Trophoblast cell (in vitro differentiated cells and primary cell): Measurements from ENCODE around the gene PLCH2.

Source experiments
- DNase-seq, 2 donors: peaks; one replicate each; pipeline ENCODE4 v3.0.0-alpha.2; 2016
- H2AFZ ChIP-seq: 2 replicates; pipeline ENCODE4 v1.6.1; 2013; ENCODE audit warnings: low read length, moderate library complexity, mild to moderate bottlenecking; ENCODE audit not compliant: insufficient read depth, poor library complexity
- H2AK5ac ChIP-seq: 2 replicates; pipeline ENCODE4 v1.6.1; 2013; ENCODE audit warnings: mild to moderate bottlenecking, low read length
- H2BK120ac ChIP-seq: 2 replicates; pipeline ENCODE4 v1.6.1; 2013; ENCODE audit warnings: low read length, mild to moderate bottlenecking, moderate library complexity; ENCODE audit not compliant: insufficient read depth, poor library complexity
- H2BK12ac ChIP-seq: 2 replicates; pipeline ENCODE4 v1.6.1; 2013; ENCODE audit warnings: mild to moderate bottlenecking, low read length, moderate library complexity
- H2BK5ac ChIP-seq: 2 replicates; pipeline ENCODE4 v1.6.1; 2013; ENCODE audit warnings: low read length, low read depth, moderate library complexity, mild to moderate bottlenecking; ENCODE audit not compliant: poor library complexity
- H3K14ac ChIP-seq: 2 replicates; pipeline ENCODE4 v1.6.1; 2013; ENCODE audit warnings: mild to moderate bottlenecking, low read length
- H3K18ac ChIP-seq: 2 replicates; pipeline ENCODE4 v1.6.1; 2013; ENCODE audit warnings: mild to moderate bottlenecking, low read length
- H3K23ac ChIP-seq: 2 replicates; pipeline ENCODE4 v1.6.1; 2013; ENCODE audit warnings: low read length
- H3K27ac ChIP-seq: 2 replicates; pipeline ENCODE4 v1.5.1; 2013; ENCODE audit warnings: low read depth, mild to moderate bottlenecking, inconsistent platforms, low read length, moderate library complexity
- H3K27me3 ChIP-seq: 2 replicates; pipeline ENCODE4 v1.6.1; 2013; ENCODE audit warnings: inconsistent platforms, mild to moderate bottlenecking, low read length, moderate library complexity; ENCODE audit not compliant: insufficient read depth
- H3K36me3 ChIP-seq, 2 experiments: 1 replicate in 1 of 2; 2 replicates in 1 of 2; pipeline ENCODE4 v1.6.1; 2013; ENCODE audit warnings: low read length in 2 of 2, mild to moderate bottlenecking in 2 of 2, moderate library complexity in 1 of 2; ENCODE audit not compliant: insufficient read depth in 2 of 2, control insufficient read depth in 1 of 2
- H3K4ac ChIP-seq: 2 replicates; pipeline ENCODE4 v1.6.1; 2013; ENCODE audit warnings: low read depth, mild to moderate bottlenecking, low read length, moderate library complexity
- H3K4me1 ChIP-seq, 2 experiments: 1 replicate in 1 of 2; 2 replicates in 1 of 2; pipeline ENCODE4 v1.6.1; 2013; ENCODE audit warnings: low read length in 2 of 2, mild to moderate bottlenecking in 2 of 2, moderate library complexity in 1 of 2; ENCODE audit not compliant: insufficient read depth in 2 of 2, control insufficient read depth in 1 of 2
- H3K4me2 ChIP-seq: 2 replicates; pipeline ENCODE4 v1.6.1; 2013; ENCODE audit warnings: inconsistent platforms, mild to moderate bottlenecking, low read length, moderate library complexity
- H3K4me3 ChIP-seq: 2 replicates; pipeline ENCODE4 v1.5.1; 2013; ENCODE audit warnings: mild to moderate bottlenecking, low read depth, low read length, inconsistent platforms
- H3K79me1 ChIP-seq: one replicate; pipeline ENCODE4 v1.6.1; 2013; ENCODE audit warnings: low read length
- H3K79me2 ChIP-seq: 2 replicates; pipeline ENCODE4 v1.6.1; 2013; ENCODE audit warnings: low read length, mild to moderate bottlenecking; ENCODE audit not compliant: control insufficient read depth, insufficient read depth, poor library complexity
- H3K9ac ChIP-seq: 2 replicates; pipeline ENCODE4 v1.6.1; 2013; ENCODE audit warnings: mild to moderate bottlenecking, low read length
- H3K9me3 ChIP-seq: 2 replicates; pipeline ENCODE4 v1.6.1; 2013; ENCODE audit warnings: low read depth, mild to moderate bottlenecking, control low read depth, inconsistent platforms, low read length; ENCODE audit not compliant: insufficient read depth
- H4K12ac ChIP-seq: 2 replicates; pipeline ENCODE4 v1.6.1; 2013; ENCODE audit warnings: low read depth, mild to moderate bottlenecking, low read length, moderate library complexity
- H4K8ac ChIP-seq: 2 replicates; pipeline ENCODE4 v1.6.1; 2013; ENCODE audit warnings: low read depth, mild to moderate bottlenecking, low read length, moderate library complexity
- H4K91ac ChIP-seq: one replicate; pipeline ENCODE4 v1.6.1; 2013; ENCODE audit warnings: low read depth, mild to moderate bottlenecking, low read length, moderate library complexity
- WGBS: extraction: QIAGEN DNeasy Blood & Tissue Kit; methylation state at CpG from one replicate; pipeline ENCODE4 v1.1.7; 2013; ENCODE audit warnings: missing lambda C conversion rate; ENCODE audit not compliant: insufficient read length, insufficient coverage; ENCODE audit errors: extremely low coverage; 5-methylcytosine and 5-hydroxymethylcytosine counted together

PLCH2 gene

GRCh38 chr1:2437617-2438016 lies 38.5 kb upstream of the PLCH2 start:
- no peak for DNase-seq
- Histone ChIP-seq H3K27ac (no peak overlapping the region), H3K14ac (no peak overlapping the region), H3K79me2 (no peaks in the 10 kb centered on the region), H2AK5ac (no peak overlapping the region), H2BK5ac (no peak overlapping the region), H2AFZ (no peak overlapping the region), H4K8ac (no peak overlapping the region), H4K12ac (no peak overlapping the region), H3K4me2 (no peak overlapping the region), H3K9ac (no peak overlapping the region), H3K79me1 (no peaks in the 10 kb centered on the region), H3K9me3 (peaks cover 2% of the 10 kb centered on the region), H3K18ac (no peak overlapping the region), H3K4me3 (no peak overlapping the region), H3K36me3 (no peaks in the 10 kb centered on the region), H3K27me3 (peaks cover 2% of the 10 kb centered on the region), H4K91ac (no peak overlapping the region), H3K4me1 (no peaks in the 10 kb centered on the region), H2BK120ac (no peak overlapping the region), H2BK12ac (no peak overlapping the region), H3K4ac (no peak overlapping the region), H3K23ac (peak overlapping the region; percentile 44)
- WGBS: no CpG with 5 or more reads among the region's 15 CpGs

DNA sequence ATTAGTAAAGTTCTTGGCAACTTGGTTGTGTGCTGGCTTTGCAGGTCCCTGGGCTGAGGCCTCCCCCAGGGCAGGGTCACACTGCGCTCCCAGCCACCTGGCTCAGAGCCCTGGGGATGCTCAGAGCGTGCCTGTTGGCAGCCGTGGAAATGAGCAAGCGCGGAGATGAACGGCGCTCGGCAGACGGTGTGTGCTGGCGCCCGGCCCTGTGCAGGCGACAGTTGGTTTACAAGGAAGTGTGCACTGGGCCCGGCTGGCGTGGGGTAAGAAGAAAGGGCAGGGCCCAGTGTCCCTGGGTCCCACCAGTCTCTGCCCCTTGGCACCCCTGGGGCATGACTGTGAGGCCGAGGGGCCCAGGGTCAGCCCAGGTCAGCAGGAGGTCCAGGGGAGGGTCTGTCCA lies 38.1 kb upstream of the PLCH2 start:
- Histone ChIP-seq H3K9me3 (peaks cover 4% of the 10 kb centered on the region), H3K27ac (no peak overlapping the region), H3K79me1 (no peaks in the 10 kb centered on the region), H3K4ac (no peak overlapping the region), H3K4me3 (no peak overlapping the region), H3K4me1 (no peaks in the 10 kb centered on the region), H3K14ac (no peak overlapping the region), H4K91ac (no peak overlapping the region), H3K36me3 (no peaks in the 10 kb centered on the region), H2BK12ac (no peak overlapping the region), H3K23ac (no peak overlapping the region), H3K79me2 (no peaks in the 10 kb centered on the region), H2AFZ (no peak overlapping the region), H4K12ac (no peak overlapping the region), H3K4me2 (no peak overlapping the region), H3K9ac (no peak overlapping the region), H4K8ac (no peak overlapping the region), H2BK5ac (no peak overlapping the region), H3K27me3 (peaks cover 6% of the 10 kb centered on the region), H2BK120ac (no peak overlapping the region), H2AK5ac (no peak overlapping the region), H3K18ac (no peak overlapping the region)
- no peak for DNase-seq
- no CpG with 5 or more reads among the region's 15 CpGs for WGBS

- no peak overlapping the region for H3K14ac ChIP-seq
- H2BK120ac ChIP-seq: no peak overlapping the region
- no peak overlapping the region for H2BK12ac ChIP-seq
- no peak overlapping the region for H3K18ac ChIP-seq
- no peak overlapping the region for H4K91ac ChIP-seq
- H3K23ac ChIP-seq: no peak overlapping the region
- no peak overlapping the region for H2AFZ ChIP-seq
- no CpG with 5 or more reads among the region's 14 CpGs for WGBS
- no peaks in the 10 kb centered on the region for H3K36me3 ChIP-seq
- no peak overlapping the region for H3K27ac ChIP-seq
- H3K9ac ChIP-seq: no peak overlapping the region
- peaks cover 9% of the 10 kb centered on the region for H3K27me3 ChIP-seq
- no peak overlapping the region for H2BK5ac ChIP-seq
- H3K4ac ChIP-seq: no peak overlapping the region
- H2AK5ac ChIP-seq: no peak overlapping the region
- no peaks in the 10 kb centered on the region for H3K4me1 ChIP-seq
- no peak for DNase-seq
- no peaks in the 10 kb centered on the region for H3K79me2 ChIP-seq
- H4K12ac ChIP-seq: no peak overlapping the region
- peaks cover 4% of the 10 kb centered on the region for H3K9me3 ChIP-seq
- H4K8ac ChIP-seq: no peak overlapping the region
- H3K4me2 ChIP-seq: no peak overlapping the region
- no peak overlapping the region for H3K4me3 ChIP-seq
- H3K79me1 ChIP-seq: no peaks in the 10 kb centered on the region
These were observed 37.4 kb upstream of the PLCH2 start for GRCh38 chr1:2438641-2439040.

DNA sequence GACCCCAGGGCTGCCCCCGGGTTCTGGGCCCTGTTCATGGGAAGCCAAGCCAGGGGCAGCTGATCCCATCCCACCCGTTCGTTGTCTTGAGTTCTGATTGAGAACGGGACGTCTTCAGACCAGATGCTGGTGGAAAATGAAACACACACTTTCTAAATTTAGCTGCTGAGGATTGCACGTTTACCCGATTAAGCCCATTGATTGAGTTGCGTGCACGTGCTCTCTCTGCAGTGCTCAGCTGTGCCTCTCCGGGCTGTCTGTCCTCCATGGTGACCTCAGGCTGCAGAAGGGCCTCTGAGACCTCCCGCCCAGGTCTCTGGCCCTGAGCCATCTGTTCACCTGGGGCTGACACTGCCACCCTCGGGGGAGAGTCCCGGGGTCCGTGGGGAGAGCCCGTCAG lies 36.7 kb upstream of the PLCH2 start:
- no peak for DNase-seq
- Histone ChIP-seq H3K23ac (no peak overlapping the region), H4K91ac (no peak overlapping the region), H3K27ac (no peak overlapping the region), H3K4me3 (no peak overlapping the region), H3K9ac (no peak overlapping the region), H3K14ac (no peak overlapping the region), H3K4me2 (no peak overlapping the region), H4K12ac (no peak overlapping the region), H4K8ac (no peak overlapping the region), H2BK12ac (no peak overlapping the region), H2AK5ac (no peak overlapping the region), H3K36me3 (no peaks in the 10 kb centered on the region), H3K18ac (no peak overlapping the region), H3K79me2 (no peaks in the 10 kb centered on the region), H3K9me3 (peaks cover 4% of the 10 kb centered on the region), H2BK5ac (no peak overlapping the region), H3K79me1 (no peaks in the 10 kb centered on the region), H3K4ac (no peak overlapping the region), H3K27me3 (peaks cover 15% of the 10 kb centered on the region), H3K4me1 (no peaks in the 10 kb centered on the region), H2BK120ac (no peak overlapping the region), H2AFZ (no peak overlapping the region)
- WGBS: no CpG with 5 or more reads among the region's 15 CpGs
